GM19035 (cell line): ENCODE measurements around the gene ERBB4.

Experiments
- ATAC-seq: cut with Tn5 transposase; IDR thresholded peaks from one replicate; pipeline ENCODE4 v1.9.1; 2021; ENCODE audit not compliant: unreplicated experiment

The ERBB4 gene

DNA sequence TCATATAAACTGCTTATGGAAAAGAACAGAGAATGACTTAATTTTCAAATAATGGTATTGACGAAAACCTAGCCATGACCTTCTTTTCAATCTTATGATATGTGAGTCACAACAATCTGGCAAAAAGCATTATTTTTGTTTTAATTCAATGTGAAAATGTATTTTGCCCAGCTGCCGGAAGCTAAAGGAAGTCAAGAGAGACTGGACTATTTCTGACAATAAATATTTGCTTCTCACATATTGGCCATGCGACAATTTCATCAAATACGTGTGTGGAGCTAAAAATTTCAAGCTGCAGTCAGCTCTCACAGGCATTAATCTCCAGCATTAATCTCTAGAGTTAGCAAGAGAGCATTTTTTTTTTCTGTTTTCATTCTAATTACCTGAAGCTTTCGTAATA is 1101.2 kb downstream of the ERBB4 start:
- no peak for ATAC-seq

GRCh38 chr2:211436182-211436581 is 1102.4 kb downstream of the ERBB4 start:
- ATAC-seq = no peak

GRCh38 chr2:211435331-211435730 is 1103.3 kb downstream of the ERBB4 start:
- ATAC-seq = no peak

DNA sequence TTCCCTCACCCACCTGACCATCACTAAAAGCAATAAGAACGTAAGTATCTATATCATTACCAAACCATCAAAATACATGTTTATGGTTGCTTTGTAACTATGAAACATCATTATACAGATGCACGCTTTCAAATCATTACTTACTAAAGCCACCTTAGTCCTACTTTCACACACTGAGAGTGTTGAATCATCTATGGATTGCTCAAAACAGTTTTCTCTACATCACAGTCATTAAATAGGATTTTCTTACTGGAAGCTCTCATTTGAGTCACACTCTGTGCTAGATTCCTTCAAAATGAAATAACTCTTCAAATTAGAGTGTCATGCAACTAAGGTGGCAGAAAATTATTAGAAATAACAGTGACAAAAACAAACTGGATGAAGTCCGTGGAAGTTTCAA is 1103.8 kb downstream of the ERBB4 start:
- no peak for ATAC-seq

DNA sequence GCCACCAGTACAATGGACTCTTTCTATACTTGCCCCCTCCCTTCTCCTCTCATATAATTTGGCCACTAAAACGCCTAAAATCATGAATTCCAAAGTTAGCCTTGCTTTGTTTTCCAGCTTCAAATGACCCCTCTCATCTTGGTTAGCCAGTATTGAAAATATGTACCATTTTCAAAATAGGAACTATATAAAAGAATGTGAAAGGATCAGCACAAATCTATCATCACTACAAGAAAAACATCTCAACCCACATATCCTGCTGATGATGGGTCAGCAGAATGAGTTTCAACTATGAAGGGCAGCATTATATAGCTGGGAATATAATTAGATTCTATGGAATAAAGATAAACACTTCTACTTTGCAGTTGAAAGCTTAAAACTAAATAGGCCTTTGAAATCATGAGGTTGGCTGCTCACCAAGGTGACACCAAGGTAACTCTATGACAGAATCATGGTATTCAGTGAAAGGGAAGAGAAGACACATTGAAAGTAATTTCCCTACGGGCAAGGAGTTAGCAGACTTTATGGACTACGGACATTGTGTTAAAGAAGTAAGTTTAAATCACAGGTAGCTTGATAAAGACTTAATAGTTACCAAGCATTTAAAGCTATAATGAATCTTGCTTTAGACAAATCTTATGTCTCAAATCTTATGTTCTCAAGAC is 1109.2 kb downstream of the ERBB4 start:
- ATAC-seq = no peak

DNA sequence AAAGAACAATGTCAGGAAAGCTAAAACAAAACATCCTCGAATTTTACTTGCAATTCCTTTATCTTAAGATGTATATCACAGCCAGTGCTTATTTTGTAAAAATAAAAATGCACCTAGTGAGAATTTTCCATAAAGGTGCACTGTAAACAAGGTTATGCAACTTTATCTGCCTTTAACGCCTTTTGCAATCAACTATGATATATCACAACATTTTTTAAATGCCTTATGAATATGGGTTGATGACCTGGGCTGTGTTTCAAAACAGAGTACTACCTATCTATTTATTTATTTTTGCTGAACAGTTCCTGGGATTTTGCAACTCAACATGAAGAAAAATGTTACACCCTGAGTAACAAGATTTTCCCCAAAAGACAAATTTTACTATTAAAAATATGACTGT is 1112.4 kb downstream of the ERBB4 start:
- no peak for ATAC-seq

GRCh38 chr2:211423018-211423417 is 1115.6 kb downstream of the ERBB4 start:
- no peak for ATAC-seq

GRCh38 chr2:211417544-211417943 is 1121.1 kb downstream of the ERBB4 start:
- no peak for ATAC-seq

- no peak for ATAC-seq
Observed at GRCh38 chr2:211416373-211416772, 1122.2 kb downstream of the ERBB4 start.

- ATAC-seq = no peak
Observed at GRCh38 chr2:211413746-211414145, 1124.9 kb downstream of the ERBB4 start.

GRCh38 chr2:211408483-211408891 is 1130.1 kb downstream of the ERBB4 start:
- no peak for ATAC-seq

DNA sequence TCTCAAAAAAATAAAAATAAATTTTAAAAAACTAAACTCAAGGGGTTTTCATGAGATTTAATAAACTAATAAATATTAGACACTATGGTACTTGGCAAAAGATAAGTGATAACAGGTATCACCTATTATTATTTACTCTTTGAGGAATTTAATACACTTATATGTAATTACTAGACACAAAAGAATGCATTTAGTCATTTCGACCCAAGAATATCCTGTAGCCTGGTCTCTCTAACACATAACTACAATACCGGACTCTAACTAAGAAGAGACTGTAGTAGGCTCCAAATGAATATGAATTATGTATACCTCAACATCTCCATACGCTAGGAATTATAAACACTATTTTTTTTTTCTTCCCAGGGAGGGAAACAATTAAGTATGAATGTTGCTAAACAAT is 1131.5 kb downstream of the ERBB4 start:
- ATAC-seq = no peak

GRCh38 chr2:211405036-211405435 is 1133.6 kb downstream of the ERBB4 start:
- ATAC-seq = no peak

- no peak for ATAC-seq
Observed at GRCh38 chr2:211404098-211404497, 1134.5 kb downstream of the ERBB4 start.

DNA sequence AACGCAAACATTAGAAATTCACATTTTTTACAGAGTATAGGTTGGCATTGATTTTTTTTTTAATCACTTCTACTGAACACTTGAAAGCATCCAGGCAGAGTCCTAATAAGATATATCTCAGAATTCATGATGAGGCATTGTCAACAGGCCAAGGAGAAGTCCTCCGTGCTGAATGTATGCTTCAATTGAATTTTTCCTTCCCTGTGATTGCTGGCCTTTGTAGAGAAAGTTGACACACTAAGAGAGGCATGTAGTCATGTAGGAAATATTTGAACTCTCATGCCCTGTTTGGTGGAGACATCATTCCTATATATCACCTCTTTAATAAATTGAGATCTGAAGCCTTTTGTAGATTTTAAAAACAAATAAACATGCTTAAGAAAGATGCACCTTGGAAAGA is 1137.3 kb downstream of the ERBB4 start:
- no peak for ATAC-seq

GRCh38 chr2:211397764-211398163 is 1140.8 kb downstream of the ERBB4 start:
- no peak for ATAC-seq

DNA sequence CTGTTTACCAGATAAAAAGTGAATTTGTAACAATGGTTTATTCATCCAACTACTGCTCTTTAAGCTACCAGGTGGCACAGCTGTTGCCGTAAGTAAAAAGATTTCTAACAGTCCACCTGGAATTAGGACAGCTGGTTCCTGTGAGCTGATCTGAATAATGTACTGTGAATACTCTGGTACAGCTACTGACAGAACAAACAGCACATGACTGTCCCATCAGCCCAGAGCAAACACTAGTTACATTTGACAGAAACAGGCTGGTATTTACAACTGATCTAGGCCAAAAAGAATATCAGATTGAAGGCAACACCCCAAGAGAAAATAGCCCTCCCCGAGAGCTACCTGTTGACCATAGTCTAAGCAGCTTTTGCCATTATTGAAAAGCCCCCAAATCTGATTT is 1141.8 kb downstream of the ERBB4 start:
- ATAC-seq = no peak

DNA sequence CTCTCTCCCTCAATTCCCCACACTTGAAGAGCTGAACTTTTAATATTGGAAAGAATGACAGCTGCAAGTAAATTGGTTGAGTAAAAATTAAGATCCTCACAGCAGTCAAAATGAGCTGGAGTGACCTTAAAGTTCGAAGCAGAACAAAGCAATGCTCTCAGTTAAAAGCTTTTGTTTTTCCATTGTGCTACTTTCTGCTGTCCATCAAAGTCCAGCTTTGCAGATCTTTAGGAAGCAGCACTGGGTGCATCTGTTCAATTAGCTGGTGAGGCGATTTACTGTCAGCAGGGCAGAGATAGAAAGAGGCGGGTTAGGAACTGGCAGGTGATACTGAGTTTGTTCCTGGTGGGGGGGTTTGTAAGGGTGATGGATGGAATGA is 1147.4 kb downstream of the ERBB4 start:
- ATAC-seq = no peak

GRCh38 chr2:211390536-211391188 is 1147.9 kb downstream of the ERBB4 start:
- no peak for ATAC-seq

GRCh38 chr2:211387734-211388133 is 1150.9 kb downstream of the ERBB4 start:
- ATAC-seq = no peak

DNA sequence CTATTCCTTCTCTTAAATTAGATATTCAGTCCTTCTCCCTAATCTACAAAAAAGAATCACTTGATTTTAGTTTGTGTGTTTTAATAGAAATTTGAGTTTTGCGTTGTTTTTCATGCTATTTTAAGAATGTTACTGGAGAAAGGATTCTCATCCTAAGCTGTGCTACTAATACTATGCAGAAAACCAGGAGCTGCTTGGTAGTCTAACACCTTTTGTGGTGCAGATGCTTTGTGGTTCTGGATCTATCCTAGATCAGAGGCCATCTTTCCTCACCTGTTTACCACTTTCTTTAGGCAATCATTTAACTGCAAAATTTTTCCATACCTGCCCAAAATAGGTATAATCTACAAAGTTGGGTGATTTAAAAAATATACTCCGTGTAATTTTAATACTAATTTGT is 1158.6 kb downstream of the ERBB4 start:
- no peak for ATAC-seq

DNA sequence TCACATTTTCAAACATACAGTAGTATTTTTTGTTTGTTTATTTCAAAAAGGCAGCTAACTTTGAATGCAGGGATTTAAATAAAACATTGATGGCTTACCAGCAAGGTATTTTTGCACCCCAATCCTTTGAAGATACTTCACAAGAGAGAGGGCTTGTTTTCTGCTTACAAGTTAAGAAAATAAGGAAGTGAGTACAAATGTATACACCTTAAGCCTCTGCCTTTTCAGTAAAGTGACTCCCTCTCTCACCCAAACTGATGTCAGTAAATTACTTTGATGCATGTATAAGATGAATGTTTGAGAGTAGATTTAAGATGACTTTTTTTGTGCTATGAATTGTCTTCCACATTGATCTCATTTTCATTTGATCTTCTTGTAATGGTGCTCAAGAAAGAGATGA is 1162.2 kb downstream of the ERBB4 start:
- no peak for ATAC-seq

DNA sequence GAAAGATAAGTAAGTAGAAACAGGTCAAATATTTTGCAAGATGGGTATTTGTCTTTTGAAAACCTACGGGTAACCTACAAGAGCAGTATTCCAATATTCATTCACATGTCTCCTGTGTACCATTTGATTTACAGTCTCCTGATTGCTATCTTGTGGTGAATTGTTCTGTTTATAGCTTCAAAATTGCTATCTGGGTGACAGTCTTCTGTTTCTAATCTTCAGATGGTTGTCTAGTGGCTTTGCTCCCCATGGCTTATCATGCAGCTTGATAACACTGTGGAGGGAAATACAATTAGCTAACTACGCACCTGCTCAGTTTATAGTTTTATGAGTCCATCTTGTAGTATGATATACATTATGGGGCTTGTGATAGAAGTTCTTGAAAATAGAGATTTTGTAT is 1165.4 kb downstream of the ERBB4 start:
- no peak for ATAC-seq
